Activated CD4-positive, alpha-beta T cell treated with anti-CD3 and anti-CD28 coated beads for 36 hours (primary cell): ENCODE results near the gene SLC4A9. TPM values are rescaled to one million over a fixed set of nuclear protein-coding genes. Genes with fewer than 3 reads are reported as not detected.

Source experiments
- ATAC-seq: fragments of 200-7000 bp; cut with Tn5 transposase; one replicate; pipeline ENCODE4 v1.10.0; 2021; ENCODE audit warnings: mild to moderate bottlenecking, moderate library complexity
- CTCF ChIA-PET: fragments of 350-600 bp; sonication (Branson Sonifier 250); formaldehyde crosslinking; loops from one replicate; lab custom pipeline; 2021; ENCODE audit warnings: antibody characterized with exemption; lab: Charles Lee
- POLR2A ChIA-PET: fragments of 350-600 bp; sonication (Branson Sonifier 250); formaldehyde crosslinking; loops from one replicate; lab custom pipeline; 2021; ENCODE audit warnings: antibody characterized with exemption, inconsistent platforms; lab: Charles Lee
- DNase-seq: peaks from one replicate; pipeline ENCODE4 v3.0.0-alpha.2; 2020
- H3K27ac Mint-ChIP-seq: one replicate; pipeline ENCODE4 v1.8.0; 2021; ENCODE audit warnings: mixed read lengths
- H3K27me3 Mint-ChIP-seq: one replicate; pipeline ENCODE4 v1.8.0; 2021; ENCODE audit warnings: mixed read lengths
- H3K36me3 Mint-ChIP-seq: one replicate; pipeline ENCODE4 v1.8.0; 2021; ENCODE audit warnings: low read depth, mixed read lengths
- H3K4me1 Mint-ChIP-seq: one replicate; pipeline ENCODE4 v1.8.0; 2021; ENCODE audit warnings: mixed read lengths
- H3K4me3 Mint-ChIP-seq: one replicate; pipeline ENCODE4 v1.8.0; 2021; ENCODE audit warnings: mild to moderate bottlenecking, moderate library complexity, mixed read lengths
- H3K9me3 Mint-ChIP-seq: one replicate; pipeline ENCODE4 v1.8.0; 2021; ENCODE audit warnings: low read depth, mixed read lengths
- intact Hi-C, 2 experiments: fragments of 100-400 bp; cut with DNase I in 1 of 2; cut with micrococcal nuclease in 1 of 2; formaldehyde crosslinking; loops; one replicate each; pipeline versions ENCODE4 v1.14.2 to v1.15.1; 2022 to 2024; cut with DNase I, micrococcal nuclease
- total RNA-seq, 2 experiments: library from RNA; stranded (reverse); gene quantifications; one replicate each; pipeline ENCODE4 v1.2.3, GENCODE V29; 2021

Gene SLC4A9
- total RNA-seq, 2 experiments from 2014 or later: 0.21 to 0.73 TPM

- peaks cover 37% of the 10 kb centered on the region for H3K4me1 Mint-ChIP-seq
These were observed 12.6 kb upstream of the SLC4A9 start for GRCh38 chr5:140347360-140347759.

GRCh38 chr5:140348104-140348503 is 11.9 kb upstream of the SLC4A9 start:
- Mint-ChIP-seq H3K4me1 (peaks cover 29% of the 10 kb centered on the region), H3K27me3 (peaks cover 2% of the 10 kb centered on the region), H3K36me3 (peaks cover 8% of the 10 kb centered on the region), H3K27ac (no peak overlapping the region), H3K4me3 (no peak overlapping the region), H3K9me3 (no peaks in the 10 kb centered on the region)
- intact Hi-C loops: no loop called here
- ChIA-PET CTCF (interaction anchor here (0.7 to 16.4 kb wide), 5 partner anchors 25 to 190 kb away, joined by 3 to 616 read pairs (median 3); no protein-coding TSS in a partner anchor), POLR2A (no interaction called here)
- no peak for DNase-seq
- no peak for ATAC-seq

More at GRCh38 chr5:140347360-140347759, 12.6 kb upstream of the SLC4A9 start:
- ChIA-PET POLR2A (no interaction called here), CTCF (interaction anchor here (0.6 to 16.4 kb wide), 12 partner anchors 8 to 1167 kb away, joined by 3 to 616 read pairs (median 4); no protein-coding TSS in a partner anchor)
- no peak for DNase-seq
- Mint-ChIP-seq H3K36me3 (peaks cover 13% of the 10 kb centered on the region), H3K27ac (no peak overlapping the region), H3K9me3 (no peaks in the 10 kb centered on the region), H3K4me3 (peak overlapping the region; percentile 80), H3K27me3 (peaks cover 2% of the 10 kb centered on the region)
- no peak for ATAC-seq
- intact Hi-C loops: loop anchor here in 1 of 2 experiments (2.0 kb wide), 1 partner anchor 173 kb away; the partner anchor contains the start of gene CYSTM1

- intact Hi-C loops: no loop called here
- Mint-ChIP-seq H3K27ac (no peak overlapping the region), H3K9me3 (no peaks in the 10 kb centered on the region), H3K36me3 (peaks cover 2% of the 10 kb centered on the region), H3K4me1 (peaks cover 18% of the 10 kb centered on the region), H3K4me3 (no peak overlapping the region), H3K27me3 (peaks cover 2% of the 10 kb centered on the region)
- CTCF ChIA-PET: interaction anchor here (0.6 to 16.4 kb wide), 12 partner anchors 12 to 218 kb away, joined by 3 to 616 read pairs (median 3); partner anchors contain the start of gene PFDN1
- no peak for DNase-seq
- POLR2A ChIA-PET: no interaction called here
- no peak for ATAC-seq
These were observed 10.8 kb upstream of the SLC4A9 start for GRCh38 chr5:140349244-140349643.

- Mint-ChIP-seq H3K4me3 (no peak overlapping the region), H3K9me3 (no peaks in the 10 kb centered on the region), H3K27ac (no peak overlapping the region), H3K36me3 (no peaks in the 10 kb centered on the region), H3K4me1 (peaks cover 7% of the 10 kb centered on the region), H3K27me3 (no peaks in the 10 kb centered on the region)
- ChIA-PET CTCF (interaction anchor here (0.7 to 16.4 kb wide), 48 partner anchors 10 to 1255 kb away, joined by 3 to 616 read pairs (median 4); partner anchors contain the start of genes ANKHD1, CYSTM1, EIF4EBP3 and IK), POLR2A (no interaction called here)
- DNase-seq: peak; percentile 65
- peak; percentile 90 for ATAC-seq
- intact Hi-C loops: loop anchor here (1.0 kb wide), 2 partner anchors 107 to 111 kb away; no protein-coding TSS in a partner anchor
These were observed 8.2 kb upstream of the SLC4A9 start for GRCh38 chr5:140351609-140352334.

- Mint-ChIP-seq H3K27ac (no peak overlapping the region), H3K27me3 (peaks cover 8% of the 10 kb centered on the region), H3K4me3 (no peak overlapping the region), H3K4me1 (peaks cover 15% of the 10 kb centered on the region), H3K9me3 (no peaks in the 10 kb centered on the region), H3K36me3 (no peaks in the 10 kb centered on the region)
- POLR2A ChIA-PET: no interaction called here
- CTCF ChIA-PET: interaction anchor here (0.6 to 16.4 kb wide), 10 partner anchors 9 to 360 kb away, joined by 3 to 616 read pairs (median 4); partner anchors contain the start of genes ANKHD1 and HBEGF
- no peak for DNase-seq
- intact Hi-C loops: no loop called here
- no peak for ATAC-seq
These were observed 4.4 kb upstream of the SLC4A9 start for GRCh38 chr5:140355546-140355945.

GRCh38 chr5:140356853-140357725 is 2.9 kb upstream of the SLC4A9 start:
- Mint-ChIP-seq H3K4me1 (peaks cover 12% of the 10 kb centered on the region), H3K36me3 (no peaks in the 10 kb centered on the region), H3K9me3 (no peaks in the 10 kb centered on the region), H3K27me3 (peaks cover 8% of the 10 kb centered on the region), H3K4me3 (peak overlapping the region; percentile 48), H3K27ac (peak overlapping the region; percentile 44)
- no peak for DNase-seq
- ChIA-PET CTCF (interaction anchor here (0.7 to 16.4 kb wide), 3 partner anchors 16 to 112 kb away, joined by 3 to 616 read pairs (median 6); no protein-coding TSS in a partner anchor), POLR2A (no interaction called here)
- no peak for ATAC-seq
- intact Hi-C loops: loop anchor here (1.0 kb wide), 2 partner anchors 113 to 117 kb away; no protein-coding TSS in a partner anchor

GRCh38 chr5:140357726-140358093 is 2.3 kb upstream of the SLC4A9 start:
- Mint-ChIP-seq H3K27ac (peak overlapping the region; percentile 44), H3K4me3 (peak overlapping the region; percentile 48), H3K4me1 (peaks cover 12% of the 10 kb centered on the region), H3K27me3 (peaks cover 8% of the 10 kb centered on the region), H3K36me3 (no peaks in the 10 kb centered on the region), H3K9me3 (no peaks in the 10 kb centered on the region)
- ChIA-PET CTCF (interaction anchor here (0.8 to 3.1 kb wide), 8 partner anchors 15 to 363 kb away, joined by 3 to 21 read pairs (median 7); no protein-coding TSS in a partner anchor), POLR2A (no interaction called here)
- peak; percentile 98 for ATAC-seq
- peak; percentile 89 for DNase-seq
- intact Hi-C loops: loop anchor here (1.0 kb wide), 2 partner anchors 113 to 117 kb away; no protein-coding TSS in a partner anchor

GRCh38 chr5:140358738-140359310 is 1.2 kb upstream of the SLC4A9 start:
- Mint-ChIP-seq H3K36me3 (no peaks in the 10 kb centered on the region), H3K4me3 (no peak overlapping the region), H3K27me3 (peaks cover 8% of the 10 kb centered on the region), H3K9me3 (no peaks in the 10 kb centered on the region), H3K4me1 (peaks cover 17% of the 10 kb centered on the region), H3K27ac (no peak overlapping the region)
- ChIA-PET CTCF (interaction anchor here (0.6 to 3.1 kb wide), 24 partner anchors 13 to 364 kb away, joined by 3 to 21 read pairs (median 4); partner anchors contain the start of genes CD14, EIF4EBP3, HBEGF and ZMAT2), POLR2A (interaction anchor here (0.9 kb wide), 1 partner anchor 115 kb away, joined by 4 read pairs; no protein-coding TSS in a partner anchor)
- intact Hi-C loops: no loop called here
- ATAC-seq (no peak), DNase-seq (no peak)

GRCh38 chr5:140360681-140361479 is 886 bp downstream of the SLC4A9 start:
- ATAC-seq (no peak), DNase-seq (no peak)
- CTCF ChIA-PET: interaction anchor here (0.6 to 3.1 kb wide), 13 partner anchors 9 to 1607 kb away, joined by 3 to 24 read pairs (median 4); no protein-coding TSS in a partner anchor
- Mint-ChIP-seq H3K27me3 (peaks cover 8% of the 10 kb centered on the region), H3K27ac (no peak overlapping the region), H3K4me3 (no peak overlapping the region), H3K9me3 (no peaks in the 10 kb centered on the region), H3K36me3 (no peaks in the 10 kb centered on the region), H3K4me1 (peaks cover 17% of the 10 kb centered on the region)
- POLR2A ChIA-PET: no interaction called here
- intact Hi-C loops: no loop called here

GRCh38 chr5:140361901-140362300 is 1.9 kb downstream of the SLC4A9 start:
- H3K36me3 Mint-ChIP-seq: no peaks in the 10 kb centered on the region
- intact Hi-C loops: loop anchor here (2.0 kb wide), 3 partner anchors 39 to 359 kb away; partner anchors contain the start of gene ANKHD1 (in 1 of the 2)
- no peaks in the 10 kb centered on the region for H3K9me3 Mint-ChIP-seq
- peaks cover 17% of the 10 kb centered on the region for H3K4me1 Mint-ChIP-seq
- CTCF ChIA-PET: interaction anchor here (0.7 to 2.8 kb wide), 6 partner anchors 10 to 1606 kb away, joined by 3 to 24 read pairs (median 5); no protein-coding TSS in a partner anchor
- peaks cover 8% of the 10 kb centered on the region for H3K27me3 Mint-ChIP-seq
- H3K27ac Mint-ChIP-seq: no peak overlapping the region
- POLR2A ChIA-PET: no interaction called here
- DNase-seq (no peak), ATAC-seq (no peak)
- H3K4me3 Mint-ChIP-seq: no peak overlapping the region
